Measurements from ENCODE around the gene AARSD1.
"Not testable (repeated sequence)": the region's sequence is repeated elsewhere in the genome, so short reads cannot be mapped to it uniquely, and the experiment has no call there.

The AARSD1 gene, protein sequence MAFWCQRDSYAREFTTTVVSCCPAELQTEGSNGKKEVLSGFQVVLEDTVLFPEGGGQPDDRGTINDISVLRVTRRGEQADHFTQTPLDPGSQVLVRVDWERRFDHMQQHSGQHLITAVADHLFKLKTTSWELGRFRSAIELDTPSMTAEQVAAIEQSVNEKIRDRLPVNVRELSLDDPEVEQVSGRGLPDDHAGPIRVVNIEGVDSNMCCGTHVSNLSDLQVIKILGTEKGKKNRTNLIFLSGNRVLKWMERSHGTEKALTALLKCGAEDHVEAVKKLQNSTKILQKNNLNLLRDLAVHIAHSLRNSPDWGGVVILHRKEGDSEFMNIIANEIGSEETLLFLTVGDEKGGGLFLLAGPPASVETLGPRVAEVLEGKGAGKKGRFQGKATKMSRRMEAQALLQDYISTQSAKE

GRCh38 chr17:42964161-42964932 is at the start of gene AARSD1:
TSS of gene AARSD1 (minus strand) at chr17:42964454. CDS start at chr17:42964440, 14 bp downstream.
- peak; percentile 95 for DNase-seq (ENCODE audit: low spot score)

- no peak for DNase-seq (ENCODE audit: low spot score)
Observed at GRCh38 chr17:43013296-43013695, 49.0 kb upstream of the AARSD1 start.

GRCh38 chr17:43011728-43012472 is 47.6 kb upstream of the AARSD1 start:
- no peak for DNase-seq (ENCODE audit: low spot score)

GRCh38 chr17:43010667-43011308 is 46.5 kb upstream of the AARSD1 start:
- no peak for DNase-seq (ENCODE audit: low spot score)

DNA sequence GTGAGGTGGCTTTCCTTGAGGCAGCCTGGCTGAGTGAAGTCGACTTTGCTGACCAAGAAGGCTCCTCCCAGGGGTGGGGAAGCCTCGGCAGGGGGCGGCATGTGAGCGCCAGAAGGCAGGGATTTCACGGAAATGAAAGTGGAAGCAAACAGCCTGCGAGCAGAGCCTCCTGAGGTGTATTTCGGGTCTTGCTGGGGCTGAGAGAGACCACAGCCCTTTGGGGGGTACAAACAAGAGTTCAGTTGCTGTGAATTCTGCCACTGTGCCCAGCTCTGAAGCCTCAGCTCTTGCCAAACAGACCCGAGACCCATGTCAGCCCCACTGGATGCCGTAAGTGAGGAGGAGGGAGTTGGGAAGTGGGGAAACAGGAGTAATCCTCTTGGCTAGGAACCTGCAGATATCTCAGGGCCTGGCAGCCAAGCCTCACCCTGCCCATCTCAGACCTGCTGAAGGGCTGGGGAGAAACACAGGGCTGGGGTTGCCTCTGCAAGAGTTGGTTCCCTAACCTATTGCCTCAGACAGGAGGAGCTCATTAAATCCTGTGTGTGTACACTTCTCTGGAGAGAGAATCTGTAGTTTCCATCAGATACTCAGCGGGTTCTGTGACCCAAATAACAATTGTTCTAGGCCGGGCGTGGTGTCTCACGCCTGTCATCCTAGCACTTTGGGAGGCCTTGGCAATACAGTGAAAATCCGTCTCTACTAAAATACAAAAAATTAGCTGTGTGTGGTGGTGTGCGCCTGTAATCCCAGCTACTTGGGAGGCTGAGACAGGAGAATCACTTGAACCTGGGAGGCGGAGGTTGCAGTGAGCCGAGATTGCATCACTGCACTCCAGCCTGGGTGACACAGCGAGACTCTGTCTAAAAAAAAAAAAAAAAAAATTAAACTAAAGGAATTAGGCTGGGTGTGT is 42.6 kb upstream of the AARSD1 start, which contains the start of gene IFI35:
IFI35 (plus strand) TSS at position 146 of the 913 bp plus-strand sequence; CDS start at position 310, 164 bp downstream.
- DNase-seq (ENCODE audit: low spot score), result peak; percentile 79

DNA sequence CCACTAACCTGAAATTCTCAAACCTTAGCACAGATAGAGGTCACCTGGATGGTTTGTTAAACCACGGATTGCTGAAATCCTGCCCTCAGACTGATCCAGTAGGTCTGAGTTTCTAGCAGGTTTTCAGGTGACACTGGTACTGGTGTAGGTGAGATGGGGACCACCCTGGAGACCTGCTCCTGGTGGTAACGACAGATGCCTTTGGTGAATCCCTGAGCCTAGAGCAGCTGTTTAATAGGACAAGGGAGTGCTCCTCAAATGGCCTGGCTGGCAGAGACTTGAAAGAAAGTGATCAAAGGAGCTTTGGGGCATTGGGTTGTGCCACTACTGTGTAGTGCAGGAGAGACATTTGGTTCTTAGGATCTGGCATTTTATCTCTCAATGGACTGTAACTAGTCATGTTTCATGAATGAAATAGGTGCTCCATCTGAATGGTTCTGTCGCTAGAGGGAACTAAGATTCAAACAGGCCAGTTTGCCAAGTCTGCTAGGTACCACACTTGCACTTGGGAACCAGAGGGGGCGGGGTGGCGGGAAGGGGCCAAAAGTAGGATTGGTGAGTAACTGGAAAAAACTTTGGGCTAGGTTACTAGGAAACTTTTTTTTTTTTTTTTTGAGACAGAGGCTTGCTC is 39.4 kb upstream of the AARSD1 start:
- no peak for DNase-seq (ENCODE audit: low spot score)

DNA sequence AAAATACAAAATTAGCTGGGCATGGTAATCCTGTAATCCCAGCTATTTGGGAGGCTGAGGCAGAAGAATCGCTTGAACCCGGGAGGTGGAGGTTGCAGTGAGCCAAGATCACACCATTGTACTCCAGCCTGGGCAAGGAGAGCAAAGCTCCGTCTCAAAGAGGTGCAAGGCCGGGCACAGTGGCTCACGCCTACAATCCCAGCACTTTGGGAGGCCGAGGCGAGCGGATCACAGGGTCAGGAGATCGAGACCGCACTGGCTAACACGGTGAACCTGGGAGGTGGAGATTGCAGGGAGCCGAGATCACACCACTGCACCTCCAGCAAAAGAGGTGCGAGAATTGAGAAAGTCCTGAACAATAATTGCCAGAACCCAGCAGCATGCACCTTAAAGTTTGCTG is 36.6 kb upstream of the AARSD1 start:
- DNase-seq (ENCODE audit: low spot score), result not testable (repeated sequence)

DNA sequence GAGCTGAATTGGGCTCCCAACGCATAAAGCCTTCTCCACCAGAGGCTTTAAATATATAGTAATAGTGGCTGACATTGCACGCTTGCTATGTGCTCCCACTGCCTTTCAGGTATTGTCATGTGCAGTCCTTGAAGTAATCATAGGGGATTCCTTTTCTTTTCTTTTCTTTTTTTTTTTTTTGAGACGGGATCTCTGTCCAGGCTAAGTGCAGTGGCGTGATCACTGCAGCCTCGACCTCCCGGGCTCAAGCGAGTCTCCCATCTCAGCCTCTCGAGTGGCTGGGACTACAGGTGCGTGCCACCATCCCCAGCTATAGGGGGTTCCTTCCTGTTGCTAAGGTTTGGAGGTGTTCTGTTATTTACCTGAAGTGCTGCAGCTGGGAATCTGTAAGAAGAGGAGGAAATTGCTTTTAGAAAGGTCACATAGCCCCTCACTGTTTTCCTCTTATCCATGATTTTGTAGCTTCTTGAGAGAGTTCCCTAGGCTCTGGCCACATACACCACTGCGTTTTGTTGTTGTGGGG is 34.8 kb upstream of the AARSD1 start:
- no peak for DNase-seq (ENCODE audit: low spot score)

DNA sequence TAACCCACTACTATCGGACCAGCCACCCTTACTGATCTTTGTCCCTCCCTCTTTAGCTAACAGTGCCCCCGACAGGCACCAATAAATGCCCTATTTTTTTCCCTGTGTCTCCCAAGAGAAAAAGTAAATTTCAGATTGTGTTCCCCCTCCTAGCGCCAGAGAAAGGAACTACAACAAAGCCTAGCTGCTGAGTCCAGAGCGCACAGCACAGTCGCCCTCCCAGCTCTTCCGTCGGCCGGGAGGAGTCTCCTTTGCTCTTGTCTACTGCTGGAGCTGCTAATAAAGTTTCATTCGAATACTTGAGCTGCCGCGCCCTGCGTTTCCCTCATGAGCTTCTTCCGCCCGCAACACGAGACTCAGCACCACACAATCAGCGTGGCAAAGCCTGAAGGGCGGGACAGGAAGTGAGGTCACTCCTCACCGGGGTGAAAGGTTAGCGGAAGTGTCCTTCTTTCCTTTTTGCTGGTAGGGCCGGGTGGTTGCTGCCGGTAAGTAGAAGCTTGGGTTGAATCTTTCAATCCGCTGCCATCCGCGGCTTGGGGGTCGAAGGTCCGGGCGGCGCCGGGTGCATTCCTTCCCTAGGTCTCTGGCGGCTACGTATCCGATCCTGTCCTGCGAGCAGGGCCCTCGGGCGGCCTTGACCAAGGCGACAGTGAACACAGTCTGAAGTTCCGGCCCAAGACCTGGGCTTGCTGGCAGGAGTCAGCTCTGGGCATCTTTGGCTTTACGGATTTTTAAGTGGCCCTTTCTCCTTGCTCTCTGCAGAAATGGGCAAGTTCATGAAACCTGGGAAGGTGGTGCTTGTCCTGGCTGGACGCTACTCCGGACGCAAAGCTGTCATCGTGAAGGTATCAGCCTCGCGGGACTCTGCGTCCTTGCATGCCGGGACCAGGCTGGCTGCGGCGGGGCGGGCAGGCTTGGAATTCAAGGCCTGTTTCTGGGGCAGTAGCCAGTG is 34.0 kb upstream of the AARSD1 start, which contains the start of gene RPL27:
RPL27 (plus strand) TSS at position 436 of the 955 bp plus-strand sequence; CDS start at position 768, 332 bp downstream.
- peak; percentile 98 for DNase-seq (ENCODE audit: low spot score)

GRCh38 chr17:42997390-42997983 is 33.2 kb upstream of the AARSD1 start:
- no peak for DNase-seq (ENCODE audit: low spot score)

DNA sequence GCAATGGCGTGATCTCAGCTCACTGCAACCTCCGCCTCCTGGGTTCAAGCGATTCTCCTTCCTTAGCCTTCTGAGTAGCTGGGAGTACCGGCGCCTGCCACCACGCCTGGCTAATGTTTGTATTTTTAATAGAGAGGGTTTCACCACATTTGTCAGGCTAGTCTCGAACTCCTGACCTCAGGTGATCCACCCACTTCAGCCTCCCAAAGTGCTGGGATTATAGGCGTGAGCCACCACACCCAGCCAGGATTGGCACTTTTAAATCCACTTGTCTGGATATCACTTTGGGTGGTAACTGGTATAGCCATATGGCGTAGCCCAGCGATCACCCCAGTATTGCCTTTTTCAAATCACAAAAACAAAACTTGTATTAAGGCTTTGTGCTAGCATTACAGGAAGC is 29.7 kb upstream of the AARSD1 start:
- not testable (repeated sequence) for DNase-seq (ENCODE audit: low spot score)

DNA sequence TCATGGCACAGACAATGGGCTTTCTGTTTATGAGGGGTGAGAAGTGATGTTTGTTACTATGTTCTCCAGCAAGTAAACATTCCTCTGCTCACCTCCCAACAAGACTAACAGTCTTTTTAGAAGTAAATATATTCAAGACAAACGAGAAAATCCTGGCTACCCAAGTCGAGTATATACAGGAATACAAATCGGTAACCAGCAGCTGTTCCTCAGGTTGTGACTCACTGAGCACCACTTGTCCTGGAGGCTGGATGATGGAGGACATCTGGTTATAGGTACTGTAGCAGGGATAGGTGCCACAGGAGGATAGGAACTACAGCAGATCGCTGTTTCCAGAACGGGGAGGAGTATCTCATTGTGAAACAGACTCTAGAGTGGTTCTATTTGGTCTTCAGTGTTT is 28.6 kb upstream of the AARSD1 start:
- DNase-seq (ENCODE audit: low spot score), result no peak

GRCh38 chr17:42991471-42991870 is 27.2 kb upstream of the AARSD1 start:
- DNase-seq (ENCODE audit: low spot score), result no peak

DNA sequence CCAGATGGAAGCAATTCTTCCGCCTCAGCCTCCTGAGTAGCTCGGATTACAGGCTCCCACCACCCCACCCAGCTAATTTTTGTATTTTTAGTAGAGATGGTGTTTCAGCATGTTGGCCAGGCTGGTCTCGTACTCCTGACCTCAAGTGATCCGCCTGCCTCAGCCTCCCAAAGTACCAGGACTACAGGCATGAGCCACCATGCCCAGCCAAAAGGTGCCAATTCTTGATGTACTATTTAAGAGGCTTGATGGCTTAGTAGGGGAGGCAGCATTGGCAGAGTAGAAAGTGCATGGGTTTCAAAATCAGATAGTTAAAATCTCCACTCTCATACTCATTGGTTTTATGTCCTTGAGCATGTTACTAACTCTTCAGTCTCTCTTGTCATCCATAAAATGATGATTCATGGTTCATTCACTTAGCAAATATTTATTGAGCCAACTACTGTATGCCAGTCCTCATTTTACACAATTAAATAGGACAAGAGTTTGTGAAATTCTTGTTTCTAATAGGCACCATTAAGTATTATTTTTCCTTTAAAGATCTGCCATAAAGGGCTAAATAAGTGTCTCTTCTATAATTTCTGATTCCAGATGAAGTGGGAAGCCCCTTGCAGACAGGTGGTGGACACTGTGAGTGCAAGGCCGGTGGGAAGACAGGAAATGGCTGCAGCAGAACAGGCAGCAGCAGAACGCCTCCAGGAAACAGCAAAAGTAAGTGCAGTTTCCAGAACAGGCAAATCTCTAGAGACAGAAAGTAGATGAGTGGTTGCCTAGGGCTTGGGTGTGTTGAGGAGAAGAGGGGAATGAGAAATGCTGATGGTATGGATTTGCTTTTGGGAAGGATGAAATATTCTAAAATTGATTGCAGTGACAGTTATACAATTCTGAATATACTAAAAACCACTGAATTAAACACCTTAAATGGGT is 25.7 kb upstream of the AARSD1 start:
- no peak for DNase-seq (ENCODE audit: low spot score)

DNA sequence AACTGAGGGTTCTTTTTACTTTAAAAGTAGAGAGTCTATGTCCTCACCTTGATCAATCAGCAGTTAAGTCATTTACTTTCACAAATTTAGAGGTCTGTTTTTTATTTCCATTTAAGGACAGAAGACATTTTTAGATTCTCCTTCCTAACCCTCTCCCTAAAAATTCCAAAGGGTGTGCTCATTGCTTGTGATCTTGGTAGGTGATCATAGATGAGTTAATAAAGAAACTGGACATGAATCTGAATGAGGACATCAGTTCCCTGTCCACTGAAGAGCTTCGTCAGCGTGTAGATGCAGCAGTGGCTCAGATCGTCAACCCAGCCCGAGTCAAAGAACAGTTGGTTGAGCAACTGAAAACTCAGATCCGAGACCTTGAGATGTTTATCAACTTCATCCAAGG is 24.9 kb upstream of the AARSD1 start:
- DNase-seq (ENCODE audit: low spot score), result no peak

DNA sequence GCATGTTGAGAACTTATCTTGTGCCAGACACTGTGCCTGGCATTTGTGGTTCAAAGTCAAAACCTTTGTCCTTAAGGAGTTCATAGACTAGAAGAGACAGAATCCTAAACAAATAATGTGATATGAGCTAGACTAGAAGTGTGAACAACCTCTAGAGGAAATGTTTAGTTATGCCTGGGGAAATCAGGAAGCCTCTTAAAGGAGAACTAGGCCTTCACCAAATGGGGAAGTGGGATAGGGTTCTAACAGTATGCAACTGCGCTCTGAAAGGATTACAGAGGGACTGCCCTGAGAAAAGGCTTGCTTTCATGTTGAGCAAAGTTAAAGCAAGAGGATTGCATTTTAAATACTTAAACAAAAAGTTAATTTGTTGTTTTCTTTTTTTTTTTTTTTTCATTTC is 21.0 kb upstream of the AARSD1 start:
- DNase-seq (ENCODE audit: low spot score), result no peak

- DNase-seq (ENCODE audit: low spot score), result no peak
Observed at GRCh38 chr17:42982266-42982665, 18.0 kb upstream of the AARSD1 start.
